ENCODE data around the gene EFNA3. TPM values are rescaled to one million over a fixed set of nuclear protein-coding genes. Genes with fewer than 3 reads are reported as not detected.

Gene EFNA3
- total RNA-seq, 3 donors from 2014 or later, result 0.84 to 2.0 (median 1.1) TPM

- Mint-ChIP-seq H3K36me3 (ENCODE audit: insufficient read depth) (no peaks in the 10 kb centered on the region), H3K4me1 (ENCODE audit: low read depth) (peaks cover 45% of the 10 kb centered on the region), H3K27me3 (ENCODE audit: low read depth) (peaks cover 41% of the 10 kb centered on the region), H3K4me3 (peak overlapping the region; percentile 49), H3K9me3 (no peaks in the 10 kb centered on the region)
- DNase-seq (peak; percentile 36), ATAC-seq (no peak)
Observed at GRCh38 chr1:155082301-155083051, 3.8 kb downstream of the EFNA3 start.

- no peak for DNase-seq
- ATAC-seq, result no peak
- Mint-ChIP-seq H3K4me3 (no peak overlapping the region), H3K27me3 (ENCODE audit: low read depth) (peaks cover 41% of the 10 kb centered on the region), H3K36me3 (ENCODE audit: insufficient read depth) (no peaks in the 10 kb centered on the region), H3K9me3 (no peaks in the 10 kb centered on the region), H3K4me1 (ENCODE audit: low read depth) (peaks cover 45% of the 10 kb centered on the region)
Observed at GRCh38 chr1:155083052-155083541, 4.5 kb downstream of the EFNA3 start.

- peak overlapping the region; percentile 92 for H3K4me3 Mint-ChIP-seq
- H3K4me1 Mint-ChIP-seq (ENCODE audit: low read depth), result peaks cover 44% of the 10 kb centered on the region
- ATAC-seq (no peak), DNase-seq (peak; percentile 23)
- peaks cover 41% of the 10 kb centered on the region for H3K27me3 Mint-ChIP-seq (ENCODE audit: low read depth)
- H3K9me3 Mint-ChIP-seq, result no peaks in the 10 kb centered on the region
- no peaks in the 10 kb centered on the region for H3K36me3 Mint-ChIP-seq (ENCODE audit: insufficient read depth)
Observed at GRCh38 chr1:155083865-155084721, 5.5 kb downstream of the EFNA3 start.

GRCh38 chr1:155084722-155085503, 6.3 kb downstream of the EFNA3 start:
- Mint-ChIP-seq H3K27me3 (ENCODE audit: low read depth) (peaks cover 33% of the 10 kb centered on the region), H3K4me1 (ENCODE audit: low read depth) (peaks cover 37% of the 10 kb centered on the region), H3K4me3 (peak overlapping the region; percentile 92), H3K9me3 (no peaks in the 10 kb centered on the region), H3K36me3 (ENCODE audit: insufficient read depth) (no peaks in the 10 kb centered on the region)
- DNase-seq, result peak; percentile 86
- ATAC-seq, result peak; percentile 84 to 85

GRCh38 chr1:155085504-155086127, 7.0 kb downstream of the EFNA3 start:
- peak; percentile 52 to 55 for ATAC-seq
- Mint-ChIP-seq H3K4me3 (peak overlapping the region; percentile 92), H3K9me3 (no peaks in the 10 kb centered on the region), H3K36me3 (ENCODE audit: insufficient read depth) (no peaks in the 10 kb centered on the region), H3K27me3 (ENCODE audit: low read depth) (peaks cover 32% of the 10 kb centered on the region), H3K4me1 (ENCODE audit: low read depth) (peaks cover 36% of the 10 kb centered on the region)
- peak; percentile 81 for DNase-seq

- peaks cover 34% of the 10 kb centered on the region for H3K4me1 Mint-ChIP-seq (ENCODE audit: low read depth)
- ATAC-seq, result peak; percentile 9 to 20
- no peaks in the 10 kb centered on the region for H3K36me3 Mint-ChIP-seq (ENCODE audit: insufficient read depth)
- peaks cover 29% of the 10 kb centered on the region for H3K27me3 Mint-ChIP-seq (ENCODE audit: low read depth)
- no peaks in the 10 kb centered on the region for H3K9me3 Mint-ChIP-seq
- DNase-seq, result peak; percentile 77
- peak overlapping the region; percentile 46 for H3K4me3 Mint-ChIP-seq
Observed at GRCh38 chr1:155086128-155086741, 7.6 kb downstream of the EFNA3 start.

- ATAC-seq (no peak), DNase-seq (no peak)
- peaks cover 32% of the 10 kb centered on the region for H3K4me1 Mint-ChIP-seq (ENCODE audit: low read depth)
- peaks cover 24% of the 10 kb centered on the region for H3K27me3 Mint-ChIP-seq (ENCODE audit: low read depth)
- H3K9me3 Mint-ChIP-seq, result no peaks in the 10 kb centered on the region
- H3K4me3 Mint-ChIP-seq, result no peak overlapping the region
- H3K36me3 Mint-ChIP-seq (ENCODE audit: insufficient read depth), result no peaks in the 10 kb centered on the region
Observed at GRCh38 chr1:155086856-155087535, 8.4 kb downstream of the EFNA3 start.

- no peak overlapping the region for H3K4me3 Mint-ChIP-seq
- H3K4me1 Mint-ChIP-seq (ENCODE audit: low read depth), result peaks cover 5% of the 10 kb centered on the region
- ATAC-seq, result peak; percentile 85 to 86
- H3K36me3 Mint-ChIP-seq (ENCODE audit: insufficient read depth), result no peaks in the 10 kb centered on the region
- H3K9me3 Mint-ChIP-seq, result no peaks in the 10 kb centered on the region
- DNase-seq, result peak; percentile 82
- peaks cover under 1% of the 10 kb centered on the region for H3K27me3 Mint-ChIP-seq (ENCODE audit: low read depth)
Observed at GRCh38 chr1:155091071-155092051, 12.7 kb downstream of the EFNA3 start.

- H3K4me1 Mint-ChIP-seq (ENCODE audit: low read depth), result peaks cover 5% of the 10 kb centered on the region
- H3K4me3 Mint-ChIP-seq, result no peak overlapping the region
- DNase-seq, result no peak
- no peaks in the 10 kb centered on the region for H3K9me3 Mint-ChIP-seq
- H3K36me3 Mint-ChIP-seq (ENCODE audit: insufficient read depth), result no peaks in the 10 kb centered on the region
- no peak for ATAC-seq
- peaks cover 4% of the 10 kb centered on the region for H3K27me3 Mint-ChIP-seq (ENCODE audit: low read depth)
Observed at GRCh38 chr1:155092131-155092530, 13.5 kb downstream of the EFNA3 start.

- Mint-ChIP-seq H3K36me3 (ENCODE audit: insufficient read depth) (no peaks in the 10 kb centered on the region), H3K27me3 (ENCODE audit: low read depth) (peaks cover 4% of the 10 kb centered on the region), H3K4me3 (no peak overlapping the region), H3K9me3 (no peaks in the 10 kb centered on the region), H3K4me1 (ENCODE audit: low read depth) (peaks cover 5% of the 10 kb centered on the region)
- ATAC-seq (no peak), DNase-seq (no peak)
Observed at GRCh38 chr1:155092641-155093040, 14.0 kb downstream of the EFNA3 start.

- H3K4me3 Mint-ChIP-seq, result no peak overlapping the region
- ATAC-seq, result no peak
- no peaks in the 10 kb centered on the region for H3K36me3 Mint-ChIP-seq (ENCODE audit: insufficient read depth)
- H3K27me3 Mint-ChIP-seq (ENCODE audit: low read depth), result peaks cover 4% of the 10 kb centered on the region
- no peak for DNase-seq
- no peaks in the 10 kb centered on the region for H3K9me3 Mint-ChIP-seq
- peaks cover 5% of the 10 kb centered on the region for H3K4me1 Mint-ChIP-seq (ENCODE audit: low read depth)
Observed at GRCh38 chr1:155093911-155094621, 15.4 kb downstream of the EFNA3 start.

- Mint-ChIP-seq H3K27me3 (ENCODE audit: low read depth) (peaks cover 4% of the 10 kb centered on the region), H3K4me1 (ENCODE audit: low read depth) (peaks cover 5% of the 10 kb centered on the region), H3K9me3 (no peaks in the 10 kb centered on the region), H3K36me3 (ENCODE audit: insufficient read depth) (no peaks in the 10 kb centered on the region), H3K4me3 (no peak overlapping the region)
- DNase-seq, result no peak
- ATAC-seq, result no peak
Observed at GRCh38 chr1:155094622-155094948, 15.9 kb downstream of the EFNA3 start.
